ENCODE data around the gene ELMOD3.

GRCh38 chr2:85310330-85310729 is 44.2 kb upstream of the ELMOD3 start:
- TF ChIP-seq CTCF (IDR thresholded peaks at IDR 0.05): no peak
- no peak for TF ChIP-seq EP300 (IDR thresholded peaks at IDR 0.05)
- TF ChIP-seq POLR2AphosphoS5 (IDR thresholded peaks at IDR 0.05): no peak
- TF ChIP-seq POLR2A (IDR thresholded peaks at IDR 0.05; ENCODE audit: low read depth): no peak
